Subcutaneous adipose tissue (tissue), 4 donors: ENCODE data around the gene EWSR1. TPM values are rescaled to one million over a fixed set of nuclear protein-coding genes. Genes with fewer than 3 reads are reported as not detected.

Source experiments
- CTCF ChIP-seq: fragments of 450-650 bp; IDR thresholded peaks from one replicate; pipeline ENCODE4 v1.5.1; 2016; ENCODE audit warnings: low read depth, mild to moderate bottlenecking, control low read depth, antibody characterized with exemption, moderate library complexity
- total RNA-seq, 4 donors: library from RNA; depleted of rRNA; stranded (reverse); fragments of >200 nt; gene quantifications; one replicate each; pipeline ENCODE4 v1.1.0, GENCODE V29; 2016

The EWSR1 gene
- total RNA-seq, 4 donors from 2014 or later = 132 to 179 (median 168) TPM

GRCh38 chr22:29288837-29289236 is 20.8 kb downstream of the EWSR1 start:
- TF ChIP-seq CTCF = no peak

GRCh38 chr22:29290061-29290460 is 22.0 kb downstream of the EWSR1 start:
- no peak for TF ChIP-seq CTCF

GRCh38 chr22:29291215-29291614 is 23.1 kb downstream of the EWSR1 start:
- no peak for TF ChIP-seq CTCF

- no peak for TF ChIP-seq CTCF
Observed at GRCh38 chr22:29292379-29292778, 24.3 kb downstream of the EWSR1 start.

DNA sequence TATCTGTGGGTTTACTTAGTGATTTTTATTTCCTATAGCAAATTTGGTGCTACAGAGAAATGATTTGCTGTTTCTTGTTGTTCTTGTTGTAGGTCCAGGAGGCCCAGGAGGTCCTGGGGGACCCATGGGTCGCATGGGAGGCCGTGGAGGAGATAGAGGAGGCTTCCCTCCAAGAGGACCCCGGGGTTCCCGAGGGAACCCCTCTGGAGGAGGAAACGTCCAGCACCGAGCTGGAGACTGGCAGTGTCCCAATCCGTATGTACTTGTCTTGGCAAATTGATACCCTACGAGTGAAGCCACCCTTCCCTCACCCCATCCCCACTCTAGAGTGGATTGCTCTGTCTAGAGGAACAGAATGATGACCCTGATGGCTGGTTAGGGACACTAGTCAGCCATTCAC is 30.6 kb downstream of the EWSR1 start:
- no peak for TF ChIP-seq CTCF

GRCh38 chr22:29299136-29299900 is 31.2 kb downstream of the EWSR1 start:
- no peak for TF ChIP-seq CTCF

DNA sequence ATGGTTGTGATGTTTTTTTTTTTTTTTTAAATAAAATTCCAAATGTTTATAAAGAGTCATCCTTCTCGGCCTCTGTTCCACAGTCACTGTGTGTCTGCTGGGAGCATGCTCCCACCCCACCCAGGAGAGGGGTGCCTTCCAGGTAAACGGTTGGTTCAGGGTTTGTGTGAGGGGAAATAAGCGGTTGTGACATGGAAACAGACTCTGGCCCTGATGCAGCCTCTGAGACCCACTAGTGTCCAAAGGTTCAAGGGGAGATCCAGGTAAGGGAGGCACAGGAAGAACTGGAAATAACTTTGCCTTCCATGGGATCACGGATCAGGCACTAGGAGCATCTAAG is 32.4 kb downstream of the EWSR1 start:
- TF ChIP-seq CTCF = no peak
